HepG2 (cell line): ENCODE measurements around the gene ZNF155. TPM values are rescaled to one million over a fixed set of nuclear protein-coding genes. Genes with fewer than 3 reads are reported as not detected.

Experiments
- ATAC-seq: fragments of 200-7000 bp; cut with Tn5 transposase; 3 replicates; pipeline ENCODE4 v1.9.1; 2020; ENCODE audit warnings: mild to moderate bottlenecking, moderate library complexity
- BruUV-seq: library from RNA; stranded (reverse); fragments of 400-500 nt; replicated peaks from 2 replicates; lab custom pipeline; 2021; lab: Mats Ljungman, UMichigan
- CTCF ChIA-PET: fragments of 300-600 bp; formaldehyde crosslinking; extraction: SDS; loops from one replicate; lab custom pipeline; 2021; ENCODE audit warnings: low total read pairs, inconsistent platforms, low intra/inter-chr PET ratio; lab: Yijun Ruan, JAX
- POLR2A ChIA-PET: fragments of 350-600 bp; sonication (Branson Sonifier 250); formaldehyde crosslinking; loops from one replicate; lab custom pipeline; 2020; ENCODE audit warnings: antibody characterized with exemption, inconsistent platforms; lab: Yijun Ruan, JAX
- DNase-seq: peaks from one replicate; pipeline ENCODE4 v3.0.0-alpha.2; 2015; ENCODE audit warnings: low spot score
- FAIRE-seq: peaks from 3 replicates; lab custom pipeline; 2011; peaks lifted over from hg19 to GRCh38; lab: Jason Lieb, UNC
- H2AFZ ChIP-seq: one replicate; pipeline ENCODE4 v1.6.1; 2011; ENCODE audit warnings: low read length, inconsistent platforms
- H3K27ac ChIP-seq: fragments of 300-600 bp; 3 replicates; pipeline ENCODE4 v1.8.0; 2011; ENCODE audit warnings: mixed run types, mild to moderate bottlenecking, mixed read lengths, low read length, inconsistent platforms; ENCODE audit not compliant: insufficient read depth; ENCODE audit errors: extremely low read length
- H3K27me3 ChIP-seq, 2 experiments: fragments of 200-600 bp in 1 of 2; 2 replicates in 1 of 2; 3 replicates in 1 of 2; pipeline versions ENCODE4 v1.6.0 to v1.8.0; 2011; ENCODE audit warnings: low read length in 2 of 2, mild to moderate bottlenecking in 2 of 2, moderate library complexity in 2 of 2, inconsistent platforms in 1 of 2; ENCODE audit not compliant: insufficient read depth in 2 of 2, control insufficient read depth in 1 of 2
- H3K36me3 ChIP-seq, 2 experiments: fragments of 200-600 bp in 1 of 2; replicated peaks in 1 of 2; 2 replicates in 1 of 2; 3 replicates in 1 of 2; pipeline versions ENCODE4 v1.5.1 to v1.8.0; 2011; ENCODE audit warnings: low read length in 2 of 2, inconsistent platforms in 1 of 2; ENCODE audit not compliant: insufficient read depth in 2 of 2, control insufficient read depth in 1 of 2
- H3K4me1 ChIP-seq: 2 replicates; pipeline ENCODE4 v1.5.1; 2012; ENCODE audit warnings: low read length, inconsistent platforms; ENCODE audit not compliant: insufficient read depth
- H3K4me2 ChIP-seq: 2 replicates; pipeline ENCODE4 v1.6.0; 2011; ENCODE audit warnings: low read depth, low read length, inconsistent platforms
- H3K4me3 ChIP-seq, 3 experiments: fragments of 200-600 bp in 1 of 3; sonication (generic), shearing (Covaris generic) in 1 of 3; replicated peaks in 1 of 3; 2 replicates each; pipeline ENCODE4 v1.5.1; 2011 to 2016; ENCODE audit warnings: low read length in 3 of 3, inconsistent platforms in 2 of 3, low read depth in 2 of 3, mild to moderate bottlenecking in 2 of 3, control low read depth in 1 of 3, mixed read lengths in 1 of 3; ENCODE audit not compliant: insufficient read depth in 1 of 3
- H3K79me2 ChIP-seq: one replicate; pipeline ENCODE4 v1.6.1; 2011; ENCODE audit warnings: low read length, inconsistent platforms; ENCODE audit not compliant: insufficient read depth
- H3K9ac ChIP-seq: 2 replicates; pipeline ENCODE4 v1.6.0; 2011; ENCODE audit warnings: mild to moderate bottlenecking, low read depth, low read length, inconsistent platforms; ENCODE audit not compliant: insufficient read depth
- H3K9me3 ChIP-seq: 2 replicates; pipeline ENCODE4 v1.5.1; 2012; ENCODE audit warnings: mild to moderate bottlenecking, low read length
- H4K20me1 ChIP-seq: 2 replicates; pipeline ENCODE4 v1.6.0; 2011; ENCODE audit warnings: inconsistent platforms, mild to moderate bottlenecking, low read length, moderate library complexity; ENCODE audit not compliant: insufficient read depth
- LCORL ChIP-seq, 2 experiments: fragments of 450-650 bp in 1 of 2; sonication (generic) in 1 of 2; formaldehyde crosslinking in 1 of 2; IDR thresholded peaks; 2 replicates each; pipeline versions ENCODE4 v1.5.0 to v1.6.1; 2017 to 2020; ENCODE audit warnings: antibody characterized with exemption in 1 of 2, missing genetic modification reagents in 1 of 2
- MAF1 ChIP-seq: sonication (generic); formaldehyde crosslinking; IDR thresholded peaks from 2 replicates; pipeline ENCODE4 v1.5.0; 2020; ENCODE audit warnings: missing genetic modification reagents, borderline replicate concordance
- MYC ChIP-seq: sonication (generic); formaldehyde crosslinking; IDR thresholded peaks from 2 replicates; pipeline ENCODE4 v1.9.0; 2021; ENCODE audit warnings: missing genetic modification reagents, borderline replicate concordance
- NFIB ChIP-seq: sonication (generic); formaldehyde crosslinking; IDR thresholded peaks from 2 replicates; pipeline ENCODE4 v1.9.0; 2021; ENCODE audit warnings: missing genetic modification reagents, mild to moderate bottlenecking, borderline replicate concordance
- ONECUT2 ChIP-seq: sonication (generic); formaldehyde crosslinking; IDR thresholded peaks from 2 replicates; pipeline ENCODE4 v1.4.0; 2020; ENCODE audit warnings: missing genetic modification reagents
- PHF5A ChIP-seq: IDR thresholded peaks from one replicate; pipeline ENCODE4 v1.6.1; 2018; ENCODE audit warnings: low read depth, missing genetic modification reagents; ENCODE audit not compliant: unreplicated experiment
- SOX13 ChIP-seq, 3 experiments: fragments of 450-650 bp in 1 of 3; sonication (generic) in 1 of 3; formaldehyde crosslinking in 1 of 3; IDR thresholded peaks in 2 of 3; conservative IDR thresholded peaks in 1 of 3; 2 replicates each; pipeline versions ENCODE4 v1.5.0 to v1.6.1; 2016 to 2020; ENCODE audit warnings: antibody characterized with exemption in 1 of 3, mild to moderate bottlenecking in 1 of 3, missing compliant biosample characterization in 1 of 3, missing genetic modification reagents in 1 of 3, moderate library complexity in 1 of 3
- TRAFD1 ChIP-seq: sonication (generic); formaldehyde crosslinking; IDR thresholded peaks from 2 replicates; pipeline ENCODE4 v1.5.1; 2020; ENCODE audit warnings: missing genetic modification reagents, mild to moderate bottlenecking, borderline replicate concordance
- U2AF1 ChIP-seq: fragments of 200-400 bp; formaldehyde crosslinking; optimal IDR thresholded peaks from 2 replicates; pipeline ENCODE3; 2017; ENCODE audit warnings: mild to moderate bottlenecking, low read depth, low read length
- ZNF121 ChIP-seq: sonication (generic); formaldehyde crosslinking; IDR thresholded peaks from 2 replicates; pipeline ENCODE4 v1.5.0; 2020; ENCODE audit warnings: mild to moderate bottlenecking, missing genetic modification reagents
- ZNF263 ChIP-seq: sonication (generic); formaldehyde crosslinking; IDR thresholded peaks from 2 replicates; pipeline ENCODE4 v1.4.0; 2020; ENCODE audit warnings: missing genetic modification reagents
- ZNF337 ChIP-seq: sonication (generic); formaldehyde crosslinking; IDR thresholded peaks from 2 replicates; pipeline ENCODE4 v1.5.1; 2020; ENCODE audit warnings: missing genetic modification reagents, low read depth, mild to moderate bottlenecking, borderline replicate concordance
- WGBS: methylation state at CpG from one replicate; pipeline ENCODE4 v1.1.6; 2017; ENCODE audit warnings: low lambda C conversion rate; 5-methylcytosine and 5-hydroxymethylcytosine counted together
- in situ Hi-C: cut with HindIII; loops from 2 replicates; pipeline ENCODE4 v1.10.0; 2017; ENCODE audit warnings: low pct_unique_long_range_greater_than_20kb; ENCODE audit not compliant: extremely low pct_ligation_motif_present
- intact Hi-C: fragments of 100-400 bp; cut with micrococcal nuclease; formaldehyde crosslinking; loops from one replicate; pipeline ENCODE4 v1.10.0; 2022; ENCODE audit not compliant: unreplicated experiment
- polyA plus RNA-seq, 8 experiments: library from polyadenylated mRNA; depleted of rRNA in 3 of 8; stranded (reverse) in 7 of 8; unstranded in 1 of 8; fragments of >200 nt; fragmentation: Illumina TruSeq in 4 of 8; extraction: Trizol in 4 of 8; gene quantifications; 2 replicates each; pipeline versions ENCODE4 v1.2.1 to v1.2.3, GENCODE V29; 2011 to 2016; ENCODE audit warnings: low read depth in 4 of 8, missing spikeins in 1 of 8, mixed read lengths in 1 of 8; ENCODE audit not compliant: insufficient read depth in 1 of 8
- total RNA-seq, 5 experiments: library from RNA; depleted of rRNA; stranded (reverse); fragments of >200 nt; fragmentation: Illumina TruSeq; extraction: Trizol; gene quantifications; 2 replicates each; pipeline ENCODE4 v1.2.3, GENCODE V29; 2016; ENCODE audit warnings: low read depth in 1 of 5

ZNF155 gene
- total and polyA plus RNA-seq, 2 of the 13 experiments (the other 11 are each of a cell fraction or from before 2014, with no cell fraction given): 2.5 to 3.6 TPM

GRCh38 chr19:43950834-43951645 is 32.9 kb upstream of the ZNF155 start, which contains the start of gene ZNF221 (continued):
- TF ChIP-seq SOX13 (IDR thresholded peaks at IDR 0.05) (no peak), SOX13 (CRISPR knock-in tag; conservative IDR thresholded peaks at IDR 0.05 in 1 of 2, IDR thresholded peaks at IDR 0.05 in 1 of 2) (peak in 1 of 2 experiments; percentile 32; a peak in 1 of 4 replicates), MAF1 (CRISPR knock-in tag) (no peak), ONECUT2 (no peak), NFIB (no peak), ZNF263 (no peak), PHF5A (CRISPR knock-in tag) (no peak), U2AF1 (no peak)

DNA sequence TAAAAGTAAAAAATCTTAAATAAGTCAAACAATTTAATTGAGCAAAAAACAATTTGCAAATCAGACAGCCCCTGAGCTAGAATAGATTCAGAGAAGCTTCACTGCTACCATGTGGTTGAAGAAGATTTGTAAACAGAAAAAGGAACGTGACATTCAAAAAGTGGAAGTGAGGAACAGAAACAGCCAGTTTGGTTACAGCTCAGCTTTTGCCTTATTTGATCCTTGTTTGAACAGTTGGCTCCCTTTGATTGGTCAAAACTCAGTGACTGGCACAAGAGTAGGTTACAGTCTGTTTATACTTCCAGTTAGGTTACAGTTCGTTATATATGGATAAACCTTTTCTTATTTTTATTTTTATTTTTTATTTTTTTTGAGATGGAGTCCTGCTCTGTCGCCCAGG is 27.2 kb upstream of the ZNF155 start:
- no peak overlapping the region for H3K4me2 ChIP-seq
- no peak for FAIRE-seq
- H3K4me3 ChIP-seq: no peak overlapping the region
- H3K36me3 ChIP-seq: no peaks in the 10 kb centered on the region; a peak in 1 of 5 replicates
- in situ Hi-C loops (no loop called here), intact Hi-C loops (loop anchor here (10.0 kb wide), 1 partner anchor 118 kb away; the partner anchor contains the start of gene ZNF284)
- no peaks in the 10 kb centered on the region for H3K27me3 ChIP-seq
- peaks cover 12% of the 10 kb centered on the region for H3K4me1 ChIP-seq
- no peak for DNase-seq
- ChIA-PET CTCF (no interaction called here), POLR2A (interaction anchor here (1.0 kb wide), 1 partner anchor 22 kb away, joined by 4 read pairs; the partner anchor contains the start of gene ZNF45)
- BruUV-seq: no TSS peak
- no peak overlapping the region for H3K27ac ChIP-seq
- TF ChIP-seq TRAFD1 (CRISPR knock-in tag) (no peak), LCORL (IDR thresholded peaks at IDR 0.05) (no peak), LCORL (CRISPR knock-in tag; IDR thresholded peaks at IDR 0.05) (no peak), ZNF121 (CRISPR knock-in tag) (no peak), ZNF337 (CRISPR knock-in tag) (no peak), MYC (no peak)
- TF ChIP-seq, all 625 proteins: peak for 0
- Histone ChIP-seq H3K9me3 (peaks cover 31% of the 10 kb centered on the region), H3K9ac (no peak overlapping the region), H2AFZ (no peak overlapping the region), H4K20me1 (no peaks in the 10 kb centered on the region), H3K79me2 (no peaks in the 10 kb centered on the region)
- WGBS: 91% methylated on average over 3 of the region's 3 CpGs
- no peak for ATAC-seq
